Measurements from ENCODE around the gene MPEG1. TPM values are rescaled to one million over a fixed set of nuclear protein-coding genes. Genes with fewer than 3 reads are reported as not detected.
A peak's percentile ranks its signal among the peaks of the same experiment; 100 is the strongest.

Gene MPEG1
- total RNA-seq, 1 experiment from 2014 or later = not detected

DNA sequence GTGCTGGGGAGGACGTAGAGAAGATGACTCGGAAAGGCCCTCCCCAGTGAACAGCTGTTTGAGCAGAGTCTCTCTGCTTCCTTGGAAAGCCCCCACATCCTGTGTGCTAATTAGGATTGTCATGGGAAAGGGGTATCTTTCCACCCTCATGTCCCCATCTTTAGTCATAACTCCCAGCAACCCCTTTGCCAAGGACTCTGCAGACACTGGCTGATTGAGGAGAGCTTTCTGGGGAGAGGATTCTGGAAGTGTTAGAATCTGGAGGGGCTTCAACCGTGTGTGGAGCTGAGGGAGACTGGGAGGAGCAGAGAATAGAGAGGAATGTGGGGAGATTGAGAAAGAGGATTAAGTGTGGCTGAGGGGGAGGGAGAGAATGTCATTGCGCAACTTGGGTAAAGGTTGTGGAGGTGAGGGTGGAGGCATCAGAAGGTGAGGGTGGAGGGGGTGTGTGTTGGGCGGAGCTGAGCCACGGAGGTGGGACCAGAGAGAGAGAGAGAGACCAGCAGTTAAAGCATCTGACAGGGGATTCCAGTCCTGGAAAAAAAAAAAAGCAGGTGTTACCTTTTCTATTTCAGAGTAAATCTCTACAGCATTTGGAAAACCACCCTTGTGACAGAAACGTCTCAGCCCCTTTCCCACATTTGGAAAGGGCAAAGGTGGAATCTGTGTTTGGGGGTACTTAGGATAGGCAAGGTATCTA lies 38.6 kb downstream of the MPEG1 start:
- Histone ChIP-seq H2BK5ac (ENCODE audit: insufficient read length, low read length) (no peak overlapping the region), H2AFZ (ENCODE audit: low read length) (no peak overlapping the region), H4K5ac (ENCODE audit: insufficient read length, low read depth, low read length) (no peak overlapping the region), H3K4me1 (ENCODE audit: insufficient read depth, low read length) (peaks cover 3% of the 10 kb centered on the region), H3T11ph (ENCODE audit: low read length) (no peak overlapping the region), H3K4me2 (ENCODE audit: insufficient read depth, insufficient read length, low read length) (peak overlapping the region; percentile 52), H4K8ac (replicated peaks; ENCODE audit: insufficient read length, low read depth, low read length) (no peak overlapping the region), H3K23ac (ENCODE audit: insufficient read length, low read depth, low read length) (no peak overlapping the region), H3K18ac (ENCODE audit: insufficient read length, low read depth, low read length) (no peak overlapping the region), H4K91ac (ENCODE audit: insufficient read length, low read depth, low read length) (no peak overlapping the region), H2BK12ac (ENCODE audit: insufficient read length, low read depth, low read length) (no peak overlapping the region), H3K14ac (ENCODE audit: insufficient read depth, low read length) (no peak overlapping the region), H3K79me1 (ENCODE audit: insufficient read depth, low read depth, low read length, poor library complexity, severe bottlenecking) (no peaks in the 10 kb centered on the region), H2BK20ac (ENCODE audit: low read depth, low read length, poor library complexity, severe bottlenecking) (no peak overlapping the region), H3K79me2 (ENCODE audit: insufficient read depth, low read length) (no peaks in the 10 kb centered on the region; the same call in 1 of the 2 replicates), H3K9me3 (ENCODE audit: control insufficient read depth, low read depth, low read length) (no peaks in the 10 kb centered on the region), H3K27me3 (ENCODE audit: insufficient read depth, low read length) (no peaks in the 10 kb centered on the region), H3K56ac (ENCODE audit: insufficient read length, low read depth, low read length) (no peak overlapping the region), H2BK15ac (ENCODE audit: low read depth, low read length) (no peak overlapping the region), H3K27ac (ENCODE audit: insufficient read length, low read depth, low read length) (no peak overlapping the region), H4K20me1 (ENCODE audit: control insufficient read depth, insufficient read depth, insufficient read length) (no peaks in the 10 kb centered on the region), H3K4ac (ENCODE audit: low read depth, low read length) (no peak overlapping the region), H3K9ac (ENCODE audit: extremely low read depth, insufficient read length, low read length) (no peak overlapping the region), H2AK5ac (ENCODE audit: insufficient read length, low read length) (no peak overlapping the region), H3K23me2 (ENCODE audit: insufficient read length, low read depth, low read length, poor library complexity, severe bottlenecking) (peaks cover 18% of the 10 kb centered on the region), H2BK120ac (ENCODE audit: low read depth, low read length, poor library complexity, severe bottlenecking) (no peak overlapping the region)
- Mint-ChIP-seq H3K9me3 (peaks cover 6% of the 10 kb centered on the region in 2 experiments; a peak in 2 of 5 replicates), H3K27ac (peak overlapping the region; percentile 66 to 91 (median 89); a peak in 5 of 7 replicates), H3K27me3 (ENCODE audit: low read depth) (peaks cover 2% of the 10 kb centered on the region), H3K36me3 (ENCODE audit: insufficient read depth in 1 of 3, low read depth in 3 of 3) (peaks cover 12 to 25% (median 18%) of the 10 kb centered on the region in 3 experiments; a peak in 6 of 7 replicates), H3K4me3 (peak overlapping the region in 1 of 2 experiments; percentile 94), H3K4me1 (peaks cover 32 to 39% of the 10 kb centered on the region in 2 experiments)
- DNase-seq = peak; percentile 82
- no CpG with 5 or more reads among the region's 7 CpGs for WGBS (ENCODE audit: extremely low coverage, insufficient read length, low lambda C conversion rate)
- TF ChIP-seq, protein P1, sequence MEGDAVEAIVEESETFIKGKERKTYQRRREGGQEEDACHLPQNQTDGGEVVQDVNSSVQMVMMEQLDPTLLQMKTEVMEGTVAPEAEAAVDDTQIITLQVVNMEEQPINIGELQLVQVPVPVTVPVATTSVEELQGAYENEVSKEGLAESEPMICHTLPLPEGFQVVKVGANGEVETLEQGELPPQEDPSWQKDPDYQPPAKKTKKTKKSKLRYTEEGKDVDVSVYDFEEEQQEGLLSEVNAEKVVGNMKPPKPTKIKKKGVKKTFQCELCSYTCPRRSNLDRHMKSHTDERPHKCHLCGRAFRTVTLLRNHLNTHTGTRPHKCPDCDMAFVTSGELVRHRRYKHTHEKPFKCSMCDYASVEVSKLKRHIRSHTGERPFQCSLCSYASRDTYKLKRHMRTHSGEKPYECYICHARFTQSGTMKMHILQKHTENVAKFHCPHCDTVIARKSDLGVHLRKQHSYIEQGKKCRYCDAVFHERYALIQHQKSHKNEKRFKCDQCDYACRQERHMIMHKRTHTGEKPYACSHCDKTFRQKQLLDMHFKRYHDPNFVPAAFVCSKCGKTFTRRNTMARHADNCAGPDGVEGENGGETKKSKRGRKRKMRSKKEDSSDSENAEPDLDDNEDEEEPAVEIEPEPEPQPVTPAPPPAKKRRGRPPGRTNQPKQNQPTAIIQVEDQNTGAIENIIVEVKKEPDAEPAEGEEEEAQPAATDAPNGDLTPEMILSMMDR (conservative IDR thresholded peaks at IDR 0.05) = no peak
